NCI-H2171 treated with DMSO at 0.1 percent for 48 hours (cell line): ENCODE results near the gene IGLL1.
A peak's percentile ranks its signal among the peaks of the same experiment; 100 is the strongest.
"Not testable (repeated sequence)": the region's sequence is repeated elsewhere in the genome, so short reads cannot be mapped to it uniquely, and the experiment has no call there.

ENCODE experiments used
- DNase-seq: peaks from one replicate; lab custom pipeline; 2025; lab: John Stamatoyannopoulos, UW

IGLL1 gene

DNA sequence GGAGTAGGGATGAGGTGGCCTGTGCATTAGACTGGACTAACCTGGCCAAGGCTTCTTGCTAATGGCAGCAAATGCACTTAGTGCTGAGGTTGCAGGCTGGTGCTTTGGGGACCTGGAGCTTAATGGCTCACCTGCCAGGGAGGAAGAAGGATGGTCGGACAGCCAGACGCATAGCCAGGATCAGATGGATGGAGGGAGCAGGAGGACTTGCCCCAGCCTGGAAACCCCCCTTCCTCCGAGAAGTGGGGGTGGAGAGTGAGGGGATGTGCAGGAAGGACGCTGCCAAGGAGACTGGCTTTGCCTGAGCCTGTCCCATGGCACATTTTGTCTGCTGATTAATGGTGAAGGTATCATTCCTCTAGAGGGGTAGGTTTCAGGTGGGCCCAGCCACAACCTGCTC is 17.9 kb downstream of the IGLL1 start:
- no peak for DNase-seq

DNA sequence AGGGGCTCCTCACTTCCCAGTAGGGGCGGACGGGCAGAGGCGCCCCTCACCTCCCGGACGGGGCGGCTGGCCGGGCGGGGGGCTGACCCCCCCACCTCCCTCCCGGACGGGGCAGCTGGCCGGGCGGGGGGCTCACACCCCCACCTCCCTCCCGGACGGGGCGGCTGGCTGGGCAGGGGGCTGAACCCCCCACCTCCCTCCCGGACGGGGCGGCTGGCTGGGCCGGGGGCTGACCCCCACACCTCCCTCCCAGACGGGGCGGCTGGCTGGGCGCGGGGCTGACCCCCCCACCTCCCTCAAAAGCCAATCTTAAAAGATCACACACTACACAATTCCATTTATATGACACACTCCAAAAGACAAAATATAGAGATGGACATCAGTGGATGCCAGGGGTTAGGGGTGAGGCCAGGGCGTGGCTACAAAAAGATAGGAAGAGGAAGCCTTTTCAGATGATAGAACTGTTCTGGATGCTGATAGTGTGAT is 19.0 kb downstream of the IGLL1 start:
- not testable (repeated sequence) for DNase-seq

DNA sequence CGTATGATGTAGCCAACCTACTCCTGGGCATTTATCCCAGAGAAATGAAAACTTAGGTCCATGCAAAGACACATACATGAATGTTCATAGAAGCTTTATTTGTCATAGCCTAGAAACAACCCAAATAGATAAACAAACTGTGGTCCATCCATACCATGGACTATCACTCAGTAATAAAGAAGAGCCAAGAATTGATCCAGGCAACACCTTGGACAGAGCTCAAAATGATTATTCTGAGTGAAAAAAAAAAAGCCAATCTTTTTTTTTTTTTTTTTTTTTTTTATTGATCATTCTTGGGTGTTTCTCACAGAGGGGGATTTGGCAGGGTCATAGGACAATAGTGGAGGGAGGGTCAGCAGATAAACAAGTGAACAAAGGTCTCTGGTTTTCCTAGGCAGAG is 19.9 kb downstream of the IGLL1 start:
- not testable (repeated sequence) for DNase-seq

DNA sequence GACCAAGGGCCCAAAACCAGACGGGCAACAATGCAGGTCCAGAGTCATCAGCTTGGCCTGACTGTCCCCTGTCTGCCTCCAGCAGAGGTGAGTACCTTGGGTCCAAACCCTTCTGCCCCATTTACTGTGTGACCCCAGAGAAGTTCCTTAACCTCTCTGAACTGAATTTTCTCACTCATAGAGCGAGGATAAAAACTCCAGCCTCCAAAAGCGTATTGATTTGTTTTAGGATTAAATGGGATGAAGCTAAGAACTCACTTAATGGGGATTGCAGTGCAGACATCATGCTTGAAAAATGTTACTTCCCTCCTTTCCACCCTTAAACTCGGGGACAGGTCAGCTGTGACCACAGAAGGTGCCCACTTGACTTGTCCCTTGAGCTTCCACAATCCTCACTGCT is 22.6 kb downstream of the IGLL1 start:
- DNase-seq, result no peak

DNA sequence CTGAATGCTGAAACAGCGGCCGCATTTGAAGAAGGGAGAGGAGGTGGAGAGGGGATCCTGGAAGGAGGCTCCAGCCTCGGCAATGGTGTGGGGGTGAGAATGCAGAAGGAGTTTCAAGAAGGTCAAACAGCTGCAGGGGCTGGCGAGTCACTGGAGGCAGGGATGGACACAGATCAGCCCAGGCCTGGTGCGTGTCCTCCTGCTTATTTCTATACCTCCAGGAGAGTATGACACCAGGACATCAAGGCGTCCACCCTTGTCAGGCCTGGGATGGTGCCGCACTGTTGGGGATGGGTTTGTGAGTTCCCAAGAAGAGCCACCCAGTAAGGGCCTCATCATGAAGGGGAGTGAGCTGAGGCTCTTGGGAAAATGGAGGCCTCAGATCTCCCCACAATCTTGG is 23.1 kb downstream of the IGLL1 start:
- no peak for DNase-seq

DNA sequence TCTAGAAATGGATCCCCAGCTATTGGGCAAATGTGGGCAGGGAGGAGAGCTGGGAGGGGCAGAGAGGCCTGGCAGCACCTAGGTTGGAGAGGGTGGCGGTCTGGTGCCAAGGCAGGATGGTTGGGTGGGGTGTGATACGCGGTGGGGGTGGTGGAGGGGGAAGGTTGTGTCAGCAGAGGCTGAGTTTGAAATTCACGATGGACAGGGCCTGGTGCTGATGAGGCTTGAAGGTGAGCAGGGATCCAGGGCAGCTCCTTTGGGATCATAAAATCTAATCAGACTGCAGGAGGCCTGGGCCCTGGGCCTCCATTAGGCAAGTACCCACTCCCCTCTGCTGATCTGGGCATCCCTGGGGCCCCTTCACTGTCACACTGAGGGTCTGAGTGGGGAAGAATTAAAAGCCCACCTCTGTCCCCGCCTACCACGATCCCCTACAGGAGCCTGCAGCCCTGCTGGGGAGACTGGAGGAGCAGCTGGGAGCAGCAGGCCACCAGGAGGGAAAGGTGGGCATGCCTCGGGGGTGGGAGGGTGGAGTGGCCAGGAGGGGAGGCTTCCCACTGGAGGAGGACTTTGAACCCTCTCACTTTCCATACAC is 24.0 kb downstream of the IGLL1 start:
- no peak for DNase-seq

DNA sequence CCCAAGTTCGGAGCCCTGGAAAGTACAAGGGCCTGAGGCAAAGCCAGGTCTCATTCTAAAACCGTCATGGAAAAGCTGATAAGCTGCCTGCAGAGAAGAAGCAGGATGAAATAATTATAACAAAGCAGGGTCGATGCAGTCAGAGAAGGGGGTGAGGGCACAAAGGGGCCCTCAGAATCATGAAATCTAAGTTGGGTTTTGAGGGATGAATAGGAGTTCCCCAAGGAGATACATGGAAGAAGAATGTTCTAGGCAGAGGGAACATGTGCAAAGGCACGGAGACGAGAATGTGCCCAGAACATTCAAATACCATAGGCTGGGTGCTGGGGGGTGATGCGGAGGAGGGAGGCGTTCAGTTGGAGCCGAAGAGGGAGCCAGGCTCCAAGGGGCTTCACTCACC is 25.0 kb downstream of the IGLL1 start:
- DNase-seq, result no peak

DNA sequence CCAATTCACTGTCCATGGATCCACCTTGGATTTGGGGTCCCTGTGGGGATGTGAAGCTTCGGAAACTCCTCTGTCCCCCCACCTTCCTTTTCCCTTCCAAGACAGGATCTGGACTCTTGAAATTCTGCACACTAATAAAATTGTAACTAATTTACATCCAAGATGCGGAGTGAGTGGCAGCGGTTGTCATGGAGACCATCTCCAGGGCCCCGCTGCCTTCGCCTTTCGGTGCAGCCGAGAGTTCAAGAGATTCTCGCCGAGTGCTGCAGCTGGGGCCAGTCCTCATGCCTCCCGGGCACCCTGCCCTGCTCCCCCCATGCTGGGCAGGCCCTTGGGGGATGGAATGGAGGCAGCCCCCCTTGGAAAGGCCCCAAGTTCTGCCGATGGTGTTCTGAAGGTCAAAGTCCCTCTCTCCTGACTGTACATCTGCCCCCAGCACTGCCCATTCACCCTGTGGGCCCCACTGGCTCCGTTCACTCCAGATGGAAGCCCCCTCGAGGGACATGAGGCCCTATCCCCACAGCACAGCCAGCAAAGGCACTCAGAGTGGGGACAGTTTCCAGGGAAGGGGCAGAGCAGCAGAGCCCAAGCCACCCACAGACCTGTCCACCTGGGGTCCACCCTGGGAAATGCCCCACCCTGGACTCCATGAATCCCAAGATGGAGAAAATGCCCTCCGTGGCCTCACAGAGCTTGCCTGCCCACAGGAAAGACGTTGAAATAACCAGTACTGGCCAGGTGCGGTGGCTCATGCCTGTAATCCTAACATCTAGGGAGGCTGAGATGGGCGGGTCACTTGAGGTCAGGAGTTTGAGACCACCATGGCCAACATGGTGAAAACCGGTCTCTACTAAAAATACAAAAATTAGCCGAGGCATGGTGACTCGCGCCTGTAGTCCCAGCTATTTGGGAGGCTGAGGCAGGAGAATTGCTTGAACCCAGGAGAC is 25.9 kb downstream of the IGLL1 start:
- no peak for DNase-seq

DNA sequence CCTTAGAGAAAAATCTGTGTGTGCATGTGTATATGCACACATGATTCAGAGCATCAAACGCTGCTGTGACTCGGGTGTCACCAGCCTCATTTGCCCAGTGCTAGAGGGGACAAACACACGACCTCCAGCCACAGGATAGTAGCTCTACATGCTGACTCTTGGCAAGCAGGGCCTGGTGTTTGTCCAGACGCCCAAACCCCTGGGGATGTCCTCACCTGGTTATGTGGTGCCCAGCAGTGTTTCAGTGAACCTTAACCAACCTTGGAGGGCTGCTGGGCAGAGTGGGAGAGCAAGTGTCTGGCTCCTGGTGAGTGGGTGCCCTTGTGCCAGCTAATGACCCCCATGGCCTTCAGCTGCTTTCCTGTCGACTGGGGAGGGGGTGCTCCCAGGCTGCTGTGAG is 26.7 kb downstream of the IGLL1 start:
- no peak for DNase-seq

DNA sequence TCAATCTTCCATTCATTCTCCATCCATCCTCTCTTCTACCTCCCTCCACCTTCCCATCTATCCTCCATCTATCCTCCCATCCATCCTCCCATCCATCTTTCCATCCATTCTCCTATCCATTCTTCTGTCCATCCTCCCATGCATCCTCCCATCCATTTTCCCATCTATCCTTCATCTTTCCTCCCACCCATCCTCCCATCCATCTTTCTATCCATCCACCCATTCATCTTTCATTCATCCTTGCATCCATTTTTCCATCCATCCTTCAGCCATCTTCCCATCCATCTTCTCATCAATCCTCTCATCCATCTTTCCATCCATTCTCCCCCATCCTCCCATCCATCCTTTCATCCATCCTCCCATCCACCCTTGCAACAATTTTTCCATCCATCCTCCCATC is 27.5 kb downstream of the IGLL1 start:
- no peak for DNase-seq

DNA sequence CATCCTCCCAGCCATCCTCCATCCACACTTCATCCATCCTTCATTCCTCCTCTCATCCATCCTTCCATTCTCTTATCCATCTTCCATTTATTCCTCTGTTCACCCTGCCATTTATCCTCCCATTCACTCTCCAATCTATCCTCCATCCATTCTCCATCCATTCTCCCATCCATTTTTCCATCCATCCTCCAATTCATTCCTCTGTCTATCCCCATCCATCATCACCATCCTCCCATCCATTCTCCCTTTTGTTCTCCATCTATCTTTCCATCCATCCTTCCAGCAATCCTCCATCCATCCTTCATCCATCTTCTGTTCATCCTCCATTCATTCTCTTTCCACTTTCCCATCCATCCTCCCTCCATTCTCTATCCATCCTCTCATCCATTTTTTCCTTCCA is 28.7 kb downstream of the IGLL1 start:
- DNase-seq, result no peak

DNA sequence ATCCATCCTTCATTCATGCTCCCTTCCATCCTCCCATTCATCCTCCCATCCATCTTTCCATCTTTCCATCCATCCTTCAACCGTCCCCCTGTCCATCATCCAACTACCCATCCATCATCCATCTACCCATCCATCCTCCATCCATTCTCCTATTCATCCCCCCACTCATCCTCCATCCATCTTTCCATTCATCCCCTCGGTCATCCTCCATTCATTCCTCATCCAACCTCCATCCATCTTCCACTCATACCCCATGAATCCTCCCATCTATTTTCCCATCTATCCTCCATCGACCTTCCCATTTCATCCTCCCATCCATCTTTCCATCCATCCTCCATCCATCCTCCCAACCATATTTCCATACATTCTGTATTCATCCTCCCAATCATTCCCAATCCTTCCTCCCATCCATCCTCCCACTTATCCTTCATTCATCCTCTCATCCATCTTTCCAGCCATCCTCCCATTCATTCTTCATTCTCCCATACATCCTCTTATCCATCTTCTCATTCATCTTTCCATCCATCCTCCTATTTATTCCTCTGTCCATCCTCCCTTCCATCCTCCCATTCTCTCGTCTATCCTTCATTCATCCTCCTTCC is 29.9 kb downstream of the IGLL1 start:
- DNase-seq, result no peak

DNA sequence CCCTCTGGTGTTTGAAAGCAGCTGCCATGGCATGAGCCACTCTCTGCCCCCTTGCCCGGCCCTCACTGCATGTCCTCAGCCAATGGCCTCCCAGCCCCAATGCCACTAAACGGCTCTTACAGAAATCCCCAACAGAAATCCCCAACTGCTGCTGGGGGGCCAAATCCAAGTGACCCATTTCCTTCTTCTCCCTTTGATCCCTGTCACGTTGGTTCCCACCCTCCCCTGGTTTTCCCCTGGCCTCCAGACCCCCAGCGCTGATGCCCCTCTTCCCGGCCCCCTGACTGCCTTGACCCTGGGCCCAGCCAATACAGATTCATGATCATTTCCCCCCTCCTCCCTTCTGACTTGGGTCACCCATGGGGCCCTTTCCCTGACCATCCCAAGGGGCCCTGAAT is 30.9 kb downstream of the IGLL1 start:
- no peak for DNase-seq

DNA sequence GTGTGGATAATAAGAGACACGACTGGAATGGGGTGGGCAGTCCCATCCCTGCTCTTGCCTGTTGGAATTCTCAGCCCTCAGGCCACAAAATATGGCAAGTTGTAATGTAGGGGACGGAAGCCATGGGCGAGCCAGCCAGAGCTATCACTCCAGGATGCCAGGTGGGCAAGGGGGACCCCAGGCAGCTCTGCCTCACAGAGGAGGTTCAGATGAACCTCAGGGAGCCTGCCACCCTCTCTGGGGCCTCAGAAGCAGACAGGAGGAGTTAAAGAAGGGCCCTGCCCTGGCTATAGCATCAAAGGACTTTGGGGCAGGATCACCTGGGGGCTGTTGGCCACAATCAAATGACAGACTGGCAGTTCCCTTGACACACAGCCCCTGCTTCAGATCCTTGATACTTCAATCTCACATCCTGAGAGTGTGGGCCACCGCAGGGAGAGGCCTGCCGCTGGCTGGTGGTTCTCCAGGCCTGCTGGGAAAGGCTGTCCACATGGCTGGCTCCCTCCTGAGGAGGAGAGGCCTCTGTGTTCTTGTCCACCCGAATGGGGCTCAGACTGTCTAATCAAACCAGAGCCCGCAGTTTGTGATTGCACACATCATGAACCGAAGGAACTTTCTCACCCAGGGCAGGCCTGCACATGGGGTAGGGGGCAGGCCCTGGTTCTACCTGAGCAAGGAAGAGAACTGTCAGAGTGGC is 31.4 kb downstream of the IGLL1 start:
- DNase-seq, result no peak

DNA sequence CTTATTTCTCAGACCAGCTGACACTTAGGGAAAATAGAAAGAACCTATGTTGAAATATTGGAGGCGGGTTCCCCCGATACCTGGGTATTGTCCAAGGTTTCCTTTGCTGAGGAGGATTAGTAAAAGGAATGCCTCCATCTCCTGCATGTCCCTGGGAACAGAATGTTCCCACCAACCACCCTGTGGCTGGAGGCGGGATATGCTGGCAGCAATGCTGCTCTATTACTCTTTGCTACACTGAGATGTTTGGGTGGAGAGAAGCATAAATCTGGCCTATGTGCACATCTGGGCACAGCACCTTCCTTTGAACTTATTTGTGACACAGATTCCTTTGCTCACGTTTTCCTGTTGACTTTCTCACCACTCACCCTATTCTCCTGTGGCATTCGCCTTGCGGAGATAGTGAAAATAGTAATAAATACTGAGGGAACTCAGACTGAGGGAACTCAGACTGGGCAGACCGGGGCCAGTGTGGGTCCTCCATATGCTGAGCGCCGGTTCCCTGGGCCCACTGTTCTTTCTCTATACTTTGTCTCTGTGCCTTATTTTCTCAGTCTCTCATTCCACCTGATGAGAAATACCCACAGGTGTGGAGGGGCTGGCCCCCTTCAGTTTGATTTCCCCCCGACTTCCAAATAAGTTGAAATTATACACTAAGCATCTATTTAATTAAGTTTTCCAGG is 32.1 kb downstream of the IGLL1 start:
- DNase-seq, result no peak

DNA sequence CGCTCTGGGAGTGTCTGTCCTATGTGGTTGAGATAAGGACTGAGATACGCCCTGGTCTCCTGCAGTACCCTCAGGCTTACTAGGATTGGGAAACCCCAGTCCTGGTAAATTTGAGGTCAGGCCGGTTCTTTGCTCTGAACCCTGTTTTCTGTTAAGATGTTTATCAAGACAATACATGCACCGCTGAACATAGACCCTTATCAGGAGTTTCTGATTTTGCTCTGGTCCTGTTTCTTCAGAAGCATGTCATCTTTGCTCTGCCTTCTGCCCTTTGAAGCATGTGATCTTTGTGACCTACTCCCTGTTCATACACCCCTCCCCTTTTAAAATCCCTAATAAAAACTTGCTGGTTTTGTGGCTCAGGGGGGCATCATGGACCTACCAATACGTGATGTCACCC is 32.7 kb downstream of the IGLL1 start:
- DNase-seq, result not testable (repeated sequence)

DNA sequence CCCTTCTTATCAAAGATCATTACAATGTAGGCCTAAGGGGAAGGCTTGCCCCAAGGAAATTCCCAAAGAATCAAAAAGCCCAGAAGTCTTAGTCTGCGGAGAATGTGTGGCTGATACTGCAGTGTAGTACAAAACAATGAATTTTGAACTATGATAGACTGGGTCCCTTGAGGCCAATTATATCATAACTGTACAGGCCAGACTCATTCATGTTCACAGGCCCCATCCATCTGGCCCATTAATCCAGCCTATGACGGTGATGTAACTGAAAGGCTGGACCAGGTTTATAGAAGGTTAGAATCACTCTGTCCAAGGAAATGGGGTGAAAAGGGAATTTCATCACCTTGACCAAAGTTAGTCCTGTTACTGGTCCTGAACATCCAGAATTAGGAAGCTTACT is 35.2 kb downstream of the IGLL1 start:
- DNase-seq, result peak; percentile 17

DNA sequence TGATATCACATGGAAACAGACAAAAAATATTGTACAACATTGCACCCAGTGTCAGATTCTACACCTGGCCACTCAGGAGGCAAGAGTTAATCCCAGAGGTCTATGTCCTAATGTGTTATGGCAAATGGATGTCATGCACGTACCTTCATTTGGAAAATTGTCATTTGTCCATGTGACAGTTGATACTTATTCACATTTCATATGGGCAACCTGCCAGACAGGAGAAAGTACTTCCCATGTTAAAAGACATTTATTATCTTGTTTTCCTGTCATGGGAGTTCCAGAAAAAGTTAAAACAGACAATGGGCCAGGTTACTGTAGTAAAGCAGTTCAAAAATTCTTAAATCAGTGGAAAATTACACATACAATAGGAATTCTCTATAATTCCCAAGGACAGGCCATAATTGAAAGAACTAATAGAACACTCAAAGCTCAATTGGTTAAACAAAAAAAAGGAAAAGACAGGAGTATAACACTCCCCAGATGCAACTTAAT is 36.5 kb downstream of the IGLL1 start:
- not testable (repeated sequence) for DNase-seq

DNA sequence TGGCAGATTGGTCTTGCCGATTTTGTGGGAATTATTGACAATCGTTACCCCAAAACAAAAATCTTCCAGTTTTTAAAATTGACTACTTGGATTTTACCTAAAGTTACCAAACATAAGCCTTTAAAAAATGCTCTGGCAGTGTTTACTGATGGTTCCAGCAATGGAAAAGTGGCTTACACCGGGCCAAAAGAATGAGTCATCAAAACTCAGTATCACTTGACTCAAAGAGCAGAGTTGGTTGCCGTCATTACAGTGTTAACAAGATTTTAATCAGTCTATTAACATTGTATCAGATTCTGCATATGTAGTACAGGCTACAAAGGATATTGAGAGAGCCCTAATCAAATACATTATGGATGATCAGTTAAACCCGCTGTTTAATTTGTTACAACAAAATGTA is 37.2 kb downstream of the IGLL1 start:
- no peak for DNase-seq

DNA sequence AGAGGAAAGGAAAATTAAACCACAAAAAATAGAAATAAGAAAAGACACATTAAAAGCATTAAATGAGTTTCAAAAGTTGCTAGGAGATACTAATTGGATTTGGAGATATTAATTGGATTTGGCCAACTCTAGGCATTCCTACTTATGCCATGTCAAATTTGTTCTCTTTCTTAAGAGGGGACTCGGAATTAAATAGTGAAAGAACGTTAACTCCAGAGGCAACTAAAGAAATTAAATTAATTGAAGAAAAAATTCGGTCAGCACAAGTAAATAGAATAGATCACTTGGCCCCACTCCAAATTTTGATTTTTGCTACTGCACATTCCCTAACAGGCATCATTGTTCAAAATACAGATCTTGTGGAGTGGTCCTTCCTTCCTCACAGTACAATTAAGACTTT is 37.7 kb downstream of the IGLL1 start:
- not testable (repeated sequence) for DNase-seq

DNA sequence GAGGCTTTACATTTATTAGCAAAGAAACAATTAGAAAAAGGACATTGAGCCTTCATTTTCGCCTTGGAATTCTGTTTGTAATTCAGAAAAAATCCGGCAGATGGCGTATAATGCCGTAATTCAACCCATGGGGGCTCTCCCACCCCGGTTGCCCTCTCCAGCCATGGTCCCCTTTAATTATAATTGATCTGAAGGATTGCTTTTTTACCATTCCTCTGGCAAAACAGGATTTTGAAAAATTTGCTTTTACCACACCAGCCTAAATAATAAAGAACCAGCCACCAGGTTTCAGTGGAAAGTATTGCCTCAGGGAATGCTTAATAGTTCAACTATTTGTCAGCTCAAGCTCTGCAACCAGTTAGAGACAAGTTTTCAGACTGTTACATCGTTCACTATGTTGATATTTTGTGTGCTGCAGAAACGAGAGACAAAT is 38.2 kb downstream of the IGLL1 start:
- not testable (repeated sequence) for DNase-seq

DNA sequence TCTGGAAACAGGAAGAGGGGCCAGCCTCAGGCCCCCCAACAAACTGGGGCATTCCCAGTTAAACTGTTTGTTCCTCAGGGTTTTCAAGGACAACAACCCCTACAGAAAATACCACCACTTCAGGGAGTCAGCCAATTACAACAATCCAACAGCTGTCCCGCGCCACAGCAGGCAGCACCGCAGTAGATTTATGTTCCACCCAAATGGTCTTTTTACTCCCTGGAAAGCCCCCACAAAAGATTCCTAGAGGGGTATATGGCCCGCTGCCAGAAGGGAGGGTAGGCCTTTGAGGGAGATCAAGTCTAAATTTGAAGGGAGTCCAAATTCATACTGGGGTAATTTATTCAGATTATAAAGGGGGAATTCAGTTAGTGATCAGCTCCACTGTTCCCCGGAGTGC is 39.3 kb downstream of the IGLL1 start:
- DNase-seq, result not testable (repeated sequence)
